Right ventricle myocardium superior (tissue), 1 donor: Measurements from ENCODE around the gene CNPPD1. TPM values are rescaled to one million over a fixed set of nuclear protein-coding genes. Genes with fewer than 3 reads are reported as not detected.

Experiments
- ATAC-seq: fragments of 200-7000 bp; cut with Tn5 transposase; one replicate; pipeline ENCODE4 v1.9.1; 2020; ENCODE audit warnings: mild to moderate bottlenecking; ENCODE audit not compliant: poor library complexity
- DNase-seq: peaks from one replicate; pipeline ENCODE4 v3.0.0-alpha.2; 2020
- intact Hi-C: fragments of 100-400 bp; cut with DNase I; formaldehyde crosslinking; loops from one replicate; pipeline ENCODE4 v1.11.2; 2022
- total RNA-seq: library from RNA; stranded (reverse); fragmentation: NEBNext Ultra II Directional; extraction: Animal tissue kit (Norgen Biotek cat#: 25700); gene quantifications from one replicate; pipeline ENCODE4 v1.2.1, GENCODE V29; 2021
- donor health status: DM: no; HTN: yes; CAD: no; lungs with severe emphysema.

CNPPD1 gene
- total RNA-seq, 1 donor from 2014 or later = 69.3 TPM

- intact Hi-C loops = no loop called here
- ATAC-seq (no peak), DNase-seq (no peak)
These were observed 6.5 kb upstream of the CNPPD1 start for GRCh38 chr2:219183151-219183772.

- ATAC-seq (no peak), DNase-seq (no peak)
These were observed 5.8 kb upstream of the CNPPD1 start for GRCh38 chr2:219182331-219183150.

GRCh38 chr2:219181531-219181930, 4.8 kb upstream of the CNPPD1 start:
- ATAC-seq = no peak

More at GRCh38 chr2:219182331-219183150, 5.8 kb upstream of the CNPPD1 start:
- intact Hi-C loops = no loop called here

GRCh38 chr2:219180961-219181360, 4.2 kb upstream of the CNPPD1 start:
- intact Hi-C loops = no loop called here
- DNase-seq = no peak
- no peak for ATAC-seq

More at GRCh38 chr2:219181531-219181930, 4.8 kb upstream of the CNPPD1 start:
- no peak for DNase-seq
- intact Hi-C loops = no loop called here

GRCh38 chr2:219179601-219180465, 3.1 kb upstream of the CNPPD1 start:
- intact Hi-C loops = loop anchor here (5.0 kb wide), 2 partner anchors 37 to 117 kb away; partner anchors contain the start of gene ABCB6
- no peak for ATAC-seq
- DNase-seq = no peak

GRCh38 chr2:219178377-219179175, 1.9 kb upstream of the CNPPD1 start:
- ATAC-seq (peak; percentile 6), DNase-seq (peak; percentile 78)
- intact Hi-C loops = loop anchor here (5.0 kb wide), 2 partner anchors 39 to 119 kb away; partner anchors contain the start of gene ABCB6

- peak; percentile 90 for DNase-seq
- ATAC-seq = peak; percentile 81
These were observed 1.0 kb upstream of the CNPPD1 start, which contains the start of gene RETREG2 for GRCh38 chr2:219177552-219178376. TSS of gene RETREG2 (plus strand) at chr2:219178275. CDS start at chr2:219178353, 78 bp downstream.

GRCh38 chr2:219175928-219176817, 552 bp downstream of the CNPPD1 start:
- ATAC-seq (peak; percentile 43), DNase-seq (peak; percentile 67)
- intact Hi-C loops = loop anchor here (5.0 kb wide), 2 partner anchors 41 to 121 kb away; partner anchors contain the start of gene ABCB6

More at GRCh38 chr2:219177552-219178376, 1.0 kb upstream of the CNPPD1 start, which contains the start of gene RETREG2:
- intact Hi-C loops = loop anchor here (5.0 kb wide), 2 partner anchors 40 to 120 kb away; partner anchors contain the start of gene ABCB6

- no peak for DNase-seq
- ATAC-seq = no peak
- intact Hi-C loops = loop anchor here (5.0 kb wide), 2 partner anchors 42 to 122 kb away; partner anchors contain the start of gene ABCB6
These were observed 1.2 kb downstream of the CNPPD1 start for GRCh38 chr2:219175486-219175885.

GRCh38 chr2:219174801-219175200, 1.9 kb downstream of the CNPPD1 start:
- intact Hi-C loops = loop anchor here (5.0 kb wide), 2 partner anchors 42 to 122 kb away; partner anchors contain the start of gene ABCB6
- ATAC-seq = no peak

GRCh38 chr2:219174146-219174545, 2.6 kb downstream of the CNPPD1 start:
- DNase-seq (no peak), ATAC-seq (no peak)
- intact Hi-C loops = no loop called here

More at GRCh38 chr2:219174801-219175200, 1.9 kb downstream of the CNPPD1 start:
- DNase-seq = no peak

- ATAC-seq = no peak
- intact Hi-C loops = no loop called here
- no peak for DNase-seq
These were observed 3.5 kb downstream of the CNPPD1 start for GRCh38 chr2:219173176-219173575.

- no peak for DNase-seq
- no peak for ATAC-seq
- intact Hi-C loops = no loop called here
These were observed 4.2 kb downstream of the CNPPD1 start for GRCh38 chr2:219172231-219173154.

- intact Hi-C loops = no loop called here
These were observed 5.5 kb downstream of the CNPPD1 start for GRCh38 chr2:219171231-219171651.

More at GRCh38 chr2:219171231-219171651, 5.5 kb downstream of the CNPPD1 start:
- DNase-seq = peak; percentile 66
- peak; percentile 70 for ATAC-seq
